GOT3 (cell line): ENCODE data around the gene LELP1.
"Not testable (repeated sequence)": the region's sequence is repeated elsewhere in the genome, so short reads cannot be mapped to it uniquely, and the experiment has no call there.

Experiments
- DNase-seq: peaks from one replicate; lab custom pipeline; 2025; ENCODE audit warnings: mixed read lengths; lab: John Stamatoyannopoulos, UW

Gene LELP1

GRCh38 chr1:153203130-153203529 lies at the start of gene LELP1:
Gene LELP1 (plus strand): TSS chr1:153203430. CDS start chr1:153204708, 1,278 bp downstream.
- no peak for DNase-seq

- no peak for DNase-seq
Observed at GRCh38 chr1:153155541-153155940, 47.7 kb upstream of the LELP1 start.

- no peak for DNase-seq
Observed at GRCh38 chr1:153168686-153169085, 34.5 kb upstream of the LELP1 start.

GRCh38 chr1:153174624-153175023 lies 28.6 kb upstream of the LELP1 start:
- DNase-seq = no peak

GRCh38 chr1:153178922-153179321 lies 24.3 kb upstream of the LELP1 start:
- DNase-seq = no peak

- no peak for DNase-seq
Observed at GRCh38 chr1:153180556-153180955, 22.7 kb upstream of the LELP1 start.

- not testable (repeated sequence) for DNase-seq
Observed at GRCh38 chr1:153188301-153188700, 14.9 kb upstream of the LELP1 start.

GRCh38 chr1:153190373-153190772 lies 12.9 kb upstream of the LELP1 start:
- no peak for DNase-seq

GRCh38 chr1:153192697-153193096 lies 10.5 kb upstream of the LELP1 start:
- DNase-seq = no peak

- DNase-seq = no peak
Observed at GRCh38 chr1:153194331-153195050, 8.7 kb upstream of the LELP1 start.

GRCh38 chr1:153195216-153195615 lies 8.0 kb upstream of the LELP1 start:
- DNase-seq = no peak

- DNase-seq = no peak
Observed at GRCh38 chr1:153202006-153202405, 1.2 kb upstream of the LELP1 start.

GRCh38 chr1:153206631-153207030 lies 3.4 kb downstream of the LELP1 start:
- DNase-seq = no peak

- DNase-seq = no peak
Observed at GRCh38 chr1:153210206-153210605, 7.0 kb downstream of the LELP1 start.

GRCh38 chr1:153212201-153212600 lies 9.0 kb downstream of the LELP1 start:
- DNase-seq = no peak

GRCh38 chr1:153213519-153213918 lies 10.3 kb downstream of the LELP1 start:
- no peak for DNase-seq

GRCh38 chr1:153217212-153217611 lies 14.0 kb downstream of the LELP1 start, which contains the start of gene PRR9:
Gene PRR9 (plus strand): TSS chr1:153217584. CDS start chr1:153218145, 561 bp downstream.
- no peak for DNase-seq

- no peak for DNase-seq
Observed at GRCh38 chr1:153217744-153218416, 14.7 kb downstream of the LELP1 start.

- no peak for DNase-seq
Observed at GRCh38 chr1:153220606-153221303, 17.5 kb downstream of the LELP1 start.

- DNase-seq = peak; percentile 6
Observed at GRCh38 chr1:153223040-153223891, 20.0 kb downstream of the LELP1 start.

GRCh38 chr1:153227810-153228209 lies 24.6 kb downstream of the LELP1 start:
- no peak for DNase-seq

GRCh38 chr1:153228491-153228890 lies 25.3 kb downstream of the LELP1 start:
- DNase-seq = no peak
